SK-N-SH treated with all-trans-retinoic acid at 6 μM for 48 hours (cell line): ENCODE data around the gene BBOF1.

ENCODE experiments used
- ZFP30 ChIP-seq: fragments of 450-650 bp; formaldehyde crosslinking; IDR thresholded peaks from 2 replicates; pipeline ENCODE4 v1.5.0; 2022; ENCODE audit warnings: mild to moderate bottlenecking, moderate library complexity
- TF ChIP-seq, protein P1 (sequence below): fragments of 250-450 bp; sonication (Bioruptor Pico); IDR thresholded peaks from 2 replicates; pipeline ENCODE4 v1.5.1; 2021; ENCODE audit warnings: mild to moderate bottlenecking, moderate library complexity

DNA sequence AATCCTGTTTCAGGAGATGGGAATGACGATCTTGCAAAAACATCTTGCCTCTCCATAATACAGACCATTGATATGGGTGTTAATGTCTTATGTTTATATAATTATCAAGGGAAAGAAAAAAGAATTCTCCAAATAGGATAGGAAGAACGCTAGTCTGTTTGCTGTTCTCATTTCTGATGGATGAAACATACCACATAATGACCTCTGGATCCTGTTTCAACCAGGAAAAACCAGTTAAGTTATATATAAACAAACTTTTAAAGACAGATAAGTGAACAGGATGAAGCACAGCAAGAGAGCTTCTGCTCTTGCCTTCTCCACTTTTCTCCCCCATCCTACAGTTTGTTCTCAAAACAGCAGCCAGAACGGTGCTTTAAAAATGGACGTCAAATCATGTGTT is 41.3 kb upstream of the BBOF1 start:
- TF ChIP-seq, protein P1, sequence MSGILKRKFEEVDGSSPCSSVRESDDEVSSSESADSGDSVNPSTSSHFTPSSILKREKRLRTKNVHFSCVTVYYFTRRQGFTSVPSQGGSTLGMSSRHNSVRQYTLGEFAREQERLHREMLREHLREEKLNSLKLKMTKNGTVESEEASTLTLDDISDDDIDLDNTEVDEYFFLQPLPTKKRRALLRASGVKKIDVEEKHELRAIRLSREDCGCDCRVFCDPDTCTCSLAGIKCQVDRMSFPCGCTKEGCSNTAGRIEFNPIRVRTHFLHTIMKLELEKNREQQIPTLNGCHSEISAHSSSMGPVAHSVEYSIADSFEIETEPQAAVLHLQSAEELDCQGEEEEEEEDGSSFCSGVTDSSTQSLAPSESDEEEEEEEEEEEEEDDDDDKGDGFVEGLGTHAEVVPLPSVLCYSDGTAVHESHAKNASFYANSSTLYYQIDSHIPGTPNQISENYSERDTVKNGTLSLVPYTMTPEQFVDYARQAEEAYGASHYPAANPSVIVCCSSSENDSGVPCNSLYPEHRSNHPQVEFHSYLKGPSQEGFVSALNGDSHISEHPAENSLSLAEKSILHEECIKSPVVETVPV (CRISPR knock-in tag), result no peak
- TF ChIP-seq ZFP30 (CRISPR knock-in tag), result no peak
